Panc1 (cell line): ENCODE measurements around the gene MFSD6.

ENCODE experiments used
- TF ChIP-seq, protein P1 (sequence below), 2 experiments: IDR thresholded peaks; 2 replicates each; pipeline ENCODE4 v1.6.1; 2011 to 2012; ENCODE audit warnings: low read depth in 2 of 2, control low read depth in 1 of 2, low read length in 1 of 2, mild to moderate bottlenecking in 1 of 2, moderate library complexity in 1 of 2; ENCODE audit not compliant: insufficient read depth in 1 of 2
- TF ChIP-seq, protein P2 (sequence below): fragments of 450-650 bp; IDR thresholded peaks from 2 replicates; pipeline ENCODE4 v1.5.1; 2017; ENCODE audit warnings: mild to moderate bottlenecking

DNA sequence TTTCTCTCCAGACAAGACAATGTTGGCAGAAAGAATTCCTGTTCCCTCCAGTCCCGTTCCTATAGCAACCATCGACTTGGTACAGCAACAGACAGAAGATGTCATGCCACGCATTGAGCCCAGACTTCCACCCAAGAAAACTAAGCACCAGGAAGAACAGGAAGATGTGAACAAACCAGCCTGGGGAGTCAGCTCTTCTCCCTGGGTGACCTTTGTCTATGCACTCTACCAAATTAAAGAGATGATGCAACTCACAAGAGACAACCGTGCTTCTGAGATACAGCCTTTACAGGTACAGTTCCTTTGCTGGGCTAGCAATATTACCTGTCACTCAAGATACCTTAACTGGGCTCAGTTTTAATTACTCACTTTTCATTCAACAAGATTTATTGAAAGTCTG lies 89.3 kb downstream of the MFSD6 start:
- TF ChIP-seq, protein P1, sequence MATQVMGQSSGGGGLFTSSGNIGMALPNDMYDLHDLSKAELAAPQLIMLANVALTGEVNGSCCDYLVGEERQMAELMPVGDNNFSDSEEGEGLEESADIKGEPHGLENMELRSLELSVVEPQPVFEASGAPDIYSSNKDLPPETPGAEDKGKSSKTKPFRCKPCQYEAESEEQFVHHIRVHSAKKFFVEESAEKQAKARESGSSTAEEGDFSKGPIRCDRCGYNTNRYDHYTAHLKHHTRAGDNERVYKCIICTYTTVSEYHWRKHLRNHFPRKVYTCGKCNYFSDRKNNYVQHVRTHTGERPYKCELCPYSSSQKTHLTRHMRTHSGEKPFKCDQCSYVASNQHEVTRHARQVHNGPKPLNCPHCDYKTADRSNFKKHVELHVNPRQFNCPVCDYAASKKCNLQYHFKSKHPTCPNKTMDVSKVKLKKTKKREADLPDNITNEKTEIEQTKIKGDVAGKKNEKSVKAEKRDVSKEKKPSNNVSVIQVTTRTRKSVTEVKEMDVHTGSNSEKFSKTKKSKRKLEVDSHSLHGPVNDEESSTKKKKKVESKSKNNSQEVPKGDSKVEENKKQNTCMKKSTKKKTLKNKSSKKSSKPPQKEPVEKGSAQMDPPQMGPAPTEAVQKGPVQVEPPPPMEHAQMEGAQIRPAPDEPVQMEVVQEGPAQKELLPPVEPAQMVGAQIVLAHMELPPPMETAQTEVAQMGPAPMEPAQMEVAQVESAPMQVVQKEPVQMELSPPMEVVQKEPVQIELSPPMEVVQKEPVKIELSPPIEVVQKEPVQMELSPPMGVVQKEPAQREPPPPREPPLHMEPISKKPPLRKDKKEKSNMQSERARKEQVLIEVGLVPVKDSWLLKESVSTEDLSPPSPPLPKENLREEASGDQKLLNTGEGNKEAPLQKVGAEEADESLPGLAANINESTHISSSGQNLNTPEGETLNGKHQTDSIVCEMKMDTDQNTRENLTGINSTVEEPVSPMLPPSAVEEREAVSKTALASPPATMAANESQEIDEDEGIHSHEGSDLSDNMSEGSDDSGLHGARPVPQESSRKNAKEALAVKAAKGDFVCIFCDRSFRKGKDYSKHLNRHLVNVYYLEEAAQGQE (IDR thresholded peaks at IDR 0.05; ENCODE audit: insufficient read depth in 1 of 2, low read depth in 2 of 2, low read length in 1 of 2) = no peak
- TF ChIP-seq, protein P2, sequence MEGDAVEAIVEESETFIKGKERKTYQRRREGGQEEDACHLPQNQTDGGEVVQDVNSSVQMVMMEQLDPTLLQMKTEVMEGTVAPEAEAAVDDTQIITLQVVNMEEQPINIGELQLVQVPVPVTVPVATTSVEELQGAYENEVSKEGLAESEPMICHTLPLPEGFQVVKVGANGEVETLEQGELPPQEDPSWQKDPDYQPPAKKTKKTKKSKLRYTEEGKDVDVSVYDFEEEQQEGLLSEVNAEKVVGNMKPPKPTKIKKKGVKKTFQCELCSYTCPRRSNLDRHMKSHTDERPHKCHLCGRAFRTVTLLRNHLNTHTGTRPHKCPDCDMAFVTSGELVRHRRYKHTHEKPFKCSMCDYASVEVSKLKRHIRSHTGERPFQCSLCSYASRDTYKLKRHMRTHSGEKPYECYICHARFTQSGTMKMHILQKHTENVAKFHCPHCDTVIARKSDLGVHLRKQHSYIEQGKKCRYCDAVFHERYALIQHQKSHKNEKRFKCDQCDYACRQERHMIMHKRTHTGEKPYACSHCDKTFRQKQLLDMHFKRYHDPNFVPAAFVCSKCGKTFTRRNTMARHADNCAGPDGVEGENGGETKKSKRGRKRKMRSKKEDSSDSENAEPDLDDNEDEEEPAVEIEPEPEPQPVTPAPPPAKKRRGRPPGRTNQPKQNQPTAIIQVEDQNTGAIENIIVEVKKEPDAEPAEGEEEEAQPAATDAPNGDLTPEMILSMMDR = no peak
